Measurements from ENCODE around the gene KPNA3. TPM values are rescaled to one million over a fixed set of nuclear protein-coding genes. Genes with fewer than 3 reads are reported as not detected.

KPNA3 gene
- total and polyA plus RNA-seq, 4 experiments from 2014 or later: 21.1 to 25.2 (median 22.2) TPM

DNA sequence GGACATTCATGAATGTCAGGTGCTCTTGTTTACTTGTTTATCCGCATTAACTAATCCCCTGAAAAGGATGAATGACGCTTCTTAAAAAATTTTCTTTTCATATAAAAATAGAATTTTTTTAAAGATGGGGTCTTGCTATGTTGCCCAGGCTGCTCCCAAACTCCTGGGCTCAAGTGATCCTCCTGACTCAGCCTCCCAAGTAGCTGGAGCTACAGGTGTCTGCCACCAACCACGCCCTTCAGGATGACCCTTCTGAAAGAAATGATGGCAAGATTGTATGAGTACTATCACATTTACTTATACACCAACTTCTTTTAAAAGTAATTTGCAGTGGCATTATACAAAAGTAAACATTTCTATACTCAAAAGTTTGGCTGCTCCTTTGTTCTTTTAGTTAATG is 95.0 kb downstream of the KPNA3 start:
- no peak for DNase-seq
- ChIA-PET POLR2A (ENCODE audit: partially characterized antibody) (interaction anchor here (1.2 kb wide), 1 partner anchor 94 kb away, joined by 3 read pairs; no protein-coding TSS in a partner anchor), CTCF (ENCODE audit: partially characterized antibody) (no interaction called here)
- no peak overlapping the region for H3K27ac Mint-ChIP-seq
- Histone ChIP-seq H3K27ac (ENCODE audit: low read depth, low read length) (no peak overlapping the region), H3K4me3 (ENCODE audit: low read length in 2 of 2) (no peak overlapping the region), H3K27me3 (ENCODE audit: insufficient read depth, low read length) (no peaks in the 10 kb centered on the region), H3K9me3 (ENCODE audit: control insufficient read depth in 1 of 2, low read length in 2 of 2) (no peaks in the 10 kb centered on the region), H3K4me1 (ENCODE audit: insufficient read depth, low read length) (no peaks in the 10 kb centered on the region), H3K36me3 (ENCODE audit: insufficient read depth, low read length) (peaks cover 14% of the 10 kb centered on the region)
- peaks cover 0 to 2% (median under 1%) of the 10 kb centered on the region in 4 donors for H3K4me1 Mint-ChIP-seq
- H3K36me3 Mint-ChIP-seq: peaks cover 15 to 24% of the 10 kb centered on the region in 2 donors
- H3K4me3 Mint-ChIP-seq: no peak overlapping the region
- H3K9me3 Mint-ChIP-seq: no peaks in the 10 kb centered on the region
- intact Hi-C loops (cut with micrococcal nuclease): no loop called here
- H3K27me3 Mint-ChIP-seq: no peaks in the 10 kb centered on the region

DNA sequence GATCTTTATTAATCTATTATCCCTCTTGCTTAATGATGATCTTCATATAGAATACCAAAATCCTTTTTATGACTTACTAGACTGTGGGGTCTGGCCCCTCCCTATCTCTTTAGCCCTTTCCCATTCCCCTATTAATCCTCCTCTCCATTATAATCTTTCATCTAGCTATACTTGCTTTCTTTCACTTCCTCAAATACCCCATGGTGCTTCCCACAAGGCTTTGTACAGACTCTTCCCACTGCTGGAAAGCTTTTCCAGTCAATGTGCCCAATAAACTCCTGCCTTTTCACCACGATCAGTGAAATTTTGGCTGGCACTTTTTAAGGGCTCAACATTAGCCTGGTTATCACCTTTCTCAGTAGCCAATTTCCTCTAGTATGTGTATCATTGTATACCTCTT is 98.0 kb downstream of the KPNA3 start:
- H3K9me3 ChIP-seq (ENCODE audit: control insufficient read depth in 1 of 2, low read length in 2 of 2): no peaks in the 10 kb centered on the region
- H3K27me3 ChIP-seq (ENCODE audit: insufficient read depth, low read length): no peaks in the 10 kb centered on the region
- POLR2A ChIA-PET (ENCODE audit: partially characterized antibody): interaction anchor here (1.6 kb wide), 1 partner anchor 97 kb away, joined by 5 read pairs; no protein-coding TSS in a partner anchor
- H3K27ac Mint-ChIP-seq: peak overlapping the region in 3 of 7 donors; percentile 16 to 30 (median 26)
- H3K4me1 ChIP-seq (ENCODE audit: insufficient read depth, low read length): peaks cover 17% of the 10 kb centered on the region
- peaks cover 4 to 5% of the 10 kb centered on the region in 2 donors for H3K36me3 Mint-ChIP-seq
- no peaks in the 10 kb centered on the region for H3K36me3 ChIP-seq (ENCODE audit: insufficient read depth, low read length)
- H3K27ac ChIP-seq (ENCODE audit: low read depth, low read length): no peak overlapping the region
- intact Hi-C loops (cut with micrococcal nuclease): loop anchor here (5.0 kb wide), 2 partner anchors 38 to 47 kb away; no protein-coding TSS in a partner anchor
- CTCF ChIA-PET (ENCODE audit: partially characterized antibody): no interaction called here
- H3K9me3 Mint-ChIP-seq: no peaks in the 10 kb centered on the region
- no peak overlapping the region for H3K4me3 ChIP-seq (ENCODE audit: low read length in 2 of 2)
- peaks cover 12 to 22% (median 18%) of the 10 kb centered on the region in 4 donors for H3K4me1 Mint-ChIP-seq
- H3K27me3 Mint-ChIP-seq: no peaks in the 10 kb centered on the region
- peak overlapping the region in 3 of 8 donors; percentile 14 to 38 (median 36) for H3K4me3 Mint-ChIP-seq
- DNase-seq: no peak

DNA sequence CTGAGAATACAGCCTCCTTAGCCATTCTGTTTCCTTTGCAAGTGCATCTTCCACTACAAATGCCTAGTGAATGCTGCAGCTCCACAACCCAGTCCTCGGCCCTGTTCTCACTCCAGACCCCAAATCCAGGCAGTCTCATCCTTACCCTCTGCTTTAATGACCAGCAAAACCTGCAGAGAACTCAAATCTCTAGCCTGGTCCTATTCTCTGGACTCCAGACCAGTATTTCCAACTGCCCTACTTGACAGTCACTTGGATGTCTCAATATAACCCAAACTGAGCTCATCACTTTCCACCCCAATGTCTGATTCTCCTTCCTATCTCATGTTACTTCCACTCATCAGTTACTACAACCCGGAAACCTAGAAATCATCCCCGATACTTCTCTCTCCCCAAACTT is 98.6 kb downstream of the KPNA3 start:
- intact Hi-C loops (cut with micrococcal nuclease): loop anchor here (5.0 kb wide), 2 partner anchors 38 to 47 kb away; no protein-coding TSS in a partner anchor
- H3K27me3 ChIP-seq (ENCODE audit: insufficient read depth, low read length): no peaks in the 10 kb centered on the region
- peak overlapping the region in 4 of 8 donors; percentile 10 to 45 (median 26) for H3K4me3 Mint-ChIP-seq
- DNase-seq: no peak
- no peak overlapping the region for H3K27ac ChIP-seq (ENCODE audit: low read depth, low read length)
- no peak overlapping the region for H3K4me3 ChIP-seq (ENCODE audit: low read length in 2 of 2)
- no peaks in the 10 kb centered on the region for H3K36me3 ChIP-seq (ENCODE audit: insufficient read depth, low read length)
- H3K36me3 Mint-ChIP-seq: peaks cover 2 to 4% of the 10 kb centered on the region in 2 donors
- H3K27me3 Mint-ChIP-seq: no peaks in the 10 kb centered on the region
- POLR2A ChIA-PET (ENCODE audit: partially characterized antibody): interaction anchor here (1.5 kb wide), 1 partner anchor 99 kb away, joined by 4 read pairs; the partner anchor contains the start of gene KPNA3
- H3K9me3 Mint-ChIP-seq: no peaks in the 10 kb centered on the region
- CTCF ChIA-PET (ENCODE audit: partially characterized antibody): no interaction called here
- peaks cover 12 to 24% (median 19%) of the 10 kb centered on the region in 4 donors for H3K4me1 Mint-ChIP-seq
- peak overlapping the region in 3 of 7 donors; percentile 5 to 30 (median 7) for H3K27ac Mint-ChIP-seq
- H3K9me3 ChIP-seq (ENCODE audit: control insufficient read depth in 1 of 2, low read length in 2 of 2): no peaks in the 10 kb centered on the region
- H3K4me1 ChIP-seq (ENCODE audit: insufficient read depth, low read length): peaks cover 19% of the 10 kb centered on the region

DNA sequence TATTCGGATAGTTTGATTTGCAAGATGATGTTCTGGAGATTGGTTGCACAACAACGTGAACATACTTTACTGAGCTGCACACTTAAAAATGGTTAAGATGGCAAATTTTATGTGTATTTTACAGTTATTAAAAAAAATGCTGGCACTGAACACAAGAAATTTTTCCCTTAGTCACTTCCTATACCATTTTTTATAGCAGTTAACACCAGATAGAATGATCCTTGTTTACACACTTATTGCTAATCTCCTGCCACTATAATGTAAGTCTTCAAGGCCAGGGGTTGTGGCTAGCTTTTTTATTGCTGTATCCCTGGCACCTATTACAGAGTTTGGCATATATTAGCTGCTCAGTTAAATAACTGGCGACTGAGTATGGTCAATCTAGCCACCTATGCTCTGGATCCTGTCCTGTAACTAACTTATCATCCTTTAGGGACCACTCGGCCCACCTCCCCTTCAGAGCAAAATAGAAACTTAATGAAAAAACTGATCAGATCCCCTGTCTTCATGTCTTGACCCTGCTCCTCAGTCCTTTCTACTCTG is 99.2 kb downstream of the KPNA3 start:
- Mint-ChIP-seq H3K27me3 (no peaks in the 10 kb centered on the region), H3K27ac (peak overlapping the region in 1 of 7 donors; percentile 1), H3K9me3 (no peaks in the 10 kb centered on the region), H3K4me1 (peaks cover 12 to 26% (median 21%) of the 10 kb centered on the region in 4 donors), H3K4me3 (peak overlapping the region in 3 of 8 donors; percentile 22 to 45 (median 45)), H3K36me3 (peaks cover 0 to 1% of the 10 kb centered on the region in 2 donors)
- Histone ChIP-seq H3K4me3 (ENCODE audit: low read length in 2 of 2) (no peak overlapping the region), H3K4me1 (ENCODE audit: insufficient read depth, low read length) (peaks cover 19% of the 10 kb centered on the region), H3K9me3 (ENCODE audit: control insufficient read depth in 1 of 2, low read length in 2 of 2) (no peaks in the 10 kb centered on the region), H3K27me3 (ENCODE audit: insufficient read depth, low read length) (no peaks in the 10 kb centered on the region), H3K27ac (ENCODE audit: low read depth, low read length) (no peak overlapping the region), H3K36me3 (ENCODE audit: insufficient read depth, low read length) (no peaks in the 10 kb centered on the region)
- POLR2A ChIA-PET (ENCODE audit: partially characterized antibody): interaction anchor here (1.5 kb wide), 1 partner anchor 100 kb away, joined by 4 read pairs; the partner anchor contains the start of gene KPNA3
- CTCF ChIA-PET (ENCODE audit: partially characterized antibody): no interaction called here
- no peak for DNase-seq
- intact Hi-C loops (cut with micrococcal nuclease): loop anchor here (5.0 kb wide), 2 partner anchors 39 to 46 kb away; no protein-coding TSS in a partner anchor

DNA sequence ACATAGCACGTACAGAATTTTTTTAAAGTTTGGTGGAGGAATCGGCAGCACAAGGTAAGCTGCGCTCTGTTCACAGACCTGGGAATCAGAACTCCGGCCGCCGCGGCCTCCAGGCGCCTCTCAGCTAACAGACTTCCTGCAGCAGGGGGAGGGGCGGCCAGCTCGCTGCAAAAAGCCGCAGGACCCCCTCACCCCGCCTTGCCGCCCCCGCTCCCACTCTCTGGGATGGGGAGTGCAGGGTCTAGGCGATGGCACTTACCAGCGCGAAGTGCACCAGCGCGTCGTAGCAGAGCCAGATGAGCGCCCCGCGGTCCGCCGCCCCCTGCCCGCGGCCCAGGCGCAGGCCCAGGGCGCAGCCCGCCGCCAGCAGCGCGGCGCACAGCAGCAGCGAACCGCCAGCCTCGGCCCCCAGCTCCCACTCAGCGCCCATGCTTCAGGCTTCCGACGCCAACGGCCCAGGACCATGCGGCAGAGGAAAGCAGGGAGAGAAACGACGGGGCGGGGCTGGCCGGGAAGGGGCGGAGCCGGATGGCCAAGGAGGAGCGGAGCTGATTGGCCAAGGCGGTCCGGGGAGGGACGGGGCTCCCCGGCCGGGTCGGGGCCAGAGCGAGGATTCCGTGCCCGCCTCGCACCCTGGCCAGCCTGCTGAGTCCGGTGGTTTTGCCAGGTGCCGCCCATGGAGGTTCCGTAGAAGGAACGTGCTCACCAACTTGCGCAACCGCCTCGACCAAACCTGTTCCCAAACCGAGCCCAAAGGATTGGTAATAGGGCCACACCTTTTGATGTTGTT is 101.3 kb downstream of the KPNA3 start, which contains the start of gene EBPL:
EBPL (minus strand) TSS at position 492 of the 790 bp plus-strand sequence; CDS start at position 430, 62 bp downstream.
- Histone ChIP-seq H3K4me1 (ENCODE audit: insufficient read depth, low read length) (peaks cover 19% of the 10 kb centered on the region), H3K9me3 (ENCODE audit: control insufficient read depth in 1 of 2, low read length in 2 of 2) (no peaks in the 10 kb centered on the region), H3K36me3 (ENCODE audit: insufficient read depth, low read length) (no peaks in the 10 kb centered on the region), H3K4me3 (ENCODE audit: low read length in 2 of 2) (peak within 1 kb of the TSS; percentile 50 to 93), H3K27ac (ENCODE audit: low read depth, low read length) (peak within 1 kb of the TSS; percentile 55), H3K27me3 (ENCODE audit: insufficient read depth, low read length) (no peaks in the 10 kb centered on the region)
- CTCF ChIA-PET (ENCODE audit: partially characterized antibody): interaction anchor here (0.6 to 1.5 kb wide), 6 partner anchors 12 to 353 kb away, joined by 3 to 5 read pairs (median 3); partner anchors contain the start of genes ARL11 and SPRYD7
- Mint-ChIP-seq H3K4me1 (peaks cover 19 to 39% (median 31%) of the 10 kb centered on the region in 4 donors), H3K4me3 (peak within 1 kb of the TSS; percentile 87 to 93 (median 90)), H3K9me3 (no peaks in the 10 kb centered on the region), H3K27ac (peak within 1 kb of the TSS; percentile 59 to 90 (median 74)), H3K27me3 (no peaks in the 10 kb centered on the region), H3K36me3 (peaks cover 4 to 6% of the 10 kb centered on the region in 2 donors)
- POLR2A ChIA-PET (ENCODE audit: partially characterized antibody): interaction anchor here (0.8 to 2.5 kb wide), 9 partner anchors 14 to 435 kb away, joined by 3 to 44 read pairs (median 3); partner anchors contain the start of genes CAB39L, KPNA3, PHF11 and SETDB2
- peak; percentile 70 to 86 (median 78) for DNase-seq
- intact Hi-C loops (cut with micrococcal nuclease): loop anchor here (1.0 to 5.0 kb wide), 3 partner anchors 41 to 102 kb away; no protein-coding TSS in a partner anchor

DNA sequence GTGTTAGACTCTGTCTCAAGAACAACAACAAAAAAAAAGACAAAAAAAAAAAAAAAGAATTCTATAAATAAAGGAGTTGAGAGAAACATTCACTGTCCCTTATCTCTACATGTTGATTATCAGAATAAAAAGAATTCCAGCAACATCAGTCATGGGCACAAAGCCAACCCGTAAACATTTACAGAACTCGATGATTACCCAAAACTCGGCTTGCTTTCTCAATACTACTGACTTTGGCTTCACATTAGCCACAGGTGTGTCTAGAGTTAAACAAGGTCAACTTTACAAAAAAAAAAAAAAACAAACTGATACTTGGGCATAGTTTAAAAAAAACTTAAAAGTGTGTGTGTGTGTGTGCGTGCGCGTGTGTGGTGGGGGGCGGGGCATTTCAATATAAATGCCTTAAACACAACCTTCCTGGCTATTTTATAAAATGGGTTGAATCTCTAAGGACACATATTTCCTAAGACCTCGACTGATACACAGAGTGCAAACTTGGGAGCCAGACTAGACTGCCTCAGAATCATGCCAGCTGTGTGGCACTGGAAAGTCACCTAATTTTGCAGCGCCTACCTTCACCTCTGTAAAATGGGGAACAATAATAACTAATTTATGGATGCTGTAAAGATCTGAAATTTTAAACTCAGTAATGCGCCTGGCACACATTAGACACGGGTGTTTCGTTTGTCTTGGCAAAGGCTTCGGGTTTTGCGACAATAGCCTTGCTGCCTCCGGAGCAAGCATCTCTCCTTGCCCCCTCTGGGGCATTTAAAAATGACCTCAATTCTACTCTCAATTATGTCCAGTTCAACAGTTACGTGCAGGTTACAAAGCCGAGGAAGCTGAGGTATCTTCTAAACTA is 102.1 kb downstream of the KPNA3 start:
- Mint-ChIP-seq H3K4me3 (peak overlapping the region; percentile 87 to 93 (median 90)), H3K9me3 (no peaks in the 10 kb centered on the region), H3K36me3 (peaks cover 4 to 8% of the 10 kb centered on the region in 2 donors), H3K27ac (peak overlapping the region; percentile 59 to 88 (median 72)), H3K27me3 (no peaks in the 10 kb centered on the region), H3K4me1 (peaks cover 19 to 39% (median 32%) of the 10 kb centered on the region in 4 donors)
- DNase-seq: peak in 1 of 5 donors; percentile 5
- intact Hi-C loops (cut with micrococcal nuclease): loop anchor here (5.0 kb wide), 2 partner anchors 42 to 43 kb away; no protein-coding TSS in a partner anchor
- Histone ChIP-seq H3K27me3 (ENCODE audit: insufficient read depth, low read length) (no peaks in the 10 kb centered on the region), H3K36me3 (ENCODE audit: insufficient read depth, low read length) (no peaks in the 10 kb centered on the region), H3K27ac (ENCODE audit: low read depth, low read length) (peak overlapping the region; percentile 55), H3K4me3 (ENCODE audit: low read length in 2 of 2) (peak overlapping the region; percentile 50 to 93), H3K4me1 (ENCODE audit: insufficient read depth, low read length) (peaks cover 19% of the 10 kb centered on the region), H3K9me3 (ENCODE audit: control insufficient read depth in 1 of 2, low read length in 2 of 2) (no peaks in the 10 kb centered on the region)
- CTCF ChIA-PET (ENCODE audit: partially characterized antibody): interaction anchor here (1.0 to 1.3 kb wide), 3 partner anchors 62 to 101 kb away, joined by 3 to 5 read pairs (median 3); partner anchors contain the start of gene ARL11
- POLR2A ChIA-PET (ENCODE audit: partially characterized antibody): interaction anchor here (0.8 to 2.5 kb wide), 9 partner anchors 13 to 435 kb away, joined by 3 to 44 read pairs (median 3); partner anchors contain the start of genes CAB39L, KPNA3, PHF11 and SETDB2

Measured in CD4-positive, alpha-beta memory T cell (primary cell).